HG03095 (cell line): Measurements from ENCODE around the gene NCOA1.
"Not testable (repeated sequence)": the region's sequence is repeated elsewhere in the genome, so short reads cannot be mapped to it uniquely, and the experiment has no call there.

Source experiments
- ATAC-seq: cut with Tn5 transposase; IDR thresholded peaks from one replicate; pipeline ENCODE4 v1.9.1; 2021; ENCODE audit warnings: moderate library complexity; ENCODE audit not compliant: unreplicated experiment

Gene NCOA1

GRCh38 chr2:24771764-24772586 lies 280.9 kb downstream of the NCOA1 start:
- no peak for ATAC-seq

- no peak for ATAC-seq
These were observed 283.3 kb downstream of the NCOA1 start for GRCh38 chr2:24774373-24774772.

- ATAC-seq = no peak
These were observed 288.1 kb downstream of the NCOA1 start for GRCh38 chr2:24779116-24779515.

GRCh38 chr2:24783641-24784040 lies 292.6 kb downstream of the NCOA1 start:
- ATAC-seq = no peak

GRCh38 chr2:24785671-24786321 lies 294.7 kb downstream of the NCOA1 start:
- ATAC-seq = no peak

- ATAC-seq = no peak
These were observed 296.5 kb downstream of the NCOA1 start for GRCh38 chr2:24787532-24787931.

GRCh38 chr2:24788816-24789215 lies 297.8 kb downstream of the NCOA1 start:
- ATAC-seq = no peak

GRCh38 chr2:24791452-24791851 lies 300.4 kb downstream of the NCOA1 start:
- no peak for ATAC-seq

GRCh38 chr2:24792542-24792873 lies 301.5 kb downstream of the NCOA1 start:
- no peak for ATAC-seq

GRCh38 chr2:24792874-24793760 lies 302.1 kb downstream of the NCOA1 start, which contains the start of the genes CENPO and PTRHD1:
Gene CENPO, plus strand, starts transcription at chr2:24793425. Its CDS starts 495 bp downstream, at chr2:24793920.
Gene PTRHD1, minus strand, starts transcription at chr2:24793391. Its CDS starts 14 bp downstream, at chr2:24793377.
- ATAC-seq = peak; percentile 89

GRCh38 chr2:24793761-24794435 lies 302.8 kb downstream of the NCOA1 start:
- ATAC-seq = no peak

GRCh38 chr2:24797644-24798043 lies 306.6 kb downstream of the NCOA1 start:
- ATAC-seq = no peak

GRCh38 chr2:24800487-24800886 lies 309.4 kb downstream of the NCOA1 start:
- not testable (repeated sequence) for ATAC-seq

- not testable (repeated sequence) for ATAC-seq
These were observed 315.0 kb downstream of the NCOA1 start for GRCh38 chr2:24805811-24806660.

GRCh38 chr2:24806661-24807036 lies 315.6 kb downstream of the NCOA1 start:
- ATAC-seq = no peak

GRCh38 chr2:24809316-24810007 lies 318.4 kb downstream of the NCOA1 start:
- ATAC-seq = no peak

GRCh38 chr2:24813691-24814137 lies 322.7 kb downstream of the NCOA1 start:
- ATAC-seq = no peak

GRCh38 chr2:24814516-24814915 lies 323.5 kb downstream of the NCOA1 start:
- ATAC-seq = no peak

- ATAC-seq = no peak
These were observed 324.1 kb downstream of the NCOA1 start for GRCh38 chr2:24815171-24815570.
